GM19351 (cell line): Measurements from ENCODE around the gene CD44.

Experiments used
- ATAC-seq: cut with Tn5 transposase; IDR thresholded peaks from one replicate; pipeline ENCODE4 v1.9.1; 2021; ENCODE audit warnings: mild to moderate bottlenecking, moderate library complexity; ENCODE audit not compliant: unreplicated experiment

The CD44 gene

GRCh38 chr11:35111161-35112055 lies 27.6 kb upstream of the CD44 start:
- no peak for ATAC-seq

- ATAC-seq, result no peak
Observed at GRCh38 chr11:35112056-35112845, 26.7 kb upstream of the CD44 start.

GRCh38 chr11:35112846-35113105 lies 26.2 kb upstream of the CD44 start:
- ATAC-seq, result no peak

GRCh38 chr11:35114906-35115687 lies 23.9 kb upstream of the CD44 start:
- ATAC-seq, result peak; percentile 39

- ATAC-seq, result no peak
Observed at GRCh38 chr11:35115688-35116030, 23.3 kb upstream of the CD44 start.

GRCh38 chr11:35116245-35116644 lies 22.7 kb upstream of the CD44 start:
- no peak for ATAC-seq

- no peak for ATAC-seq
Observed at GRCh38 chr11:35116762-35117640, 22.0 kb upstream of the CD44 start.

- ATAC-seq, result peak; percentile 74
Observed at GRCh38 chr11:35118906-35119305, 20.1 kb upstream of the CD44 start.

- peak; percentile 32 for ATAC-seq
Observed at GRCh38 chr11:35121326-35121865, 17.6 kb upstream of the CD44 start.

- no peak for ATAC-seq
Observed at GRCh38 chr11:35122308-35122707, 16.7 kb upstream of the CD44 start.

GRCh38 chr11:35126000-35126878 lies 12.7 kb upstream of the CD44 start:
- peak; percentile 73 for ATAC-seq

GRCh38 chr11:35126879-35127581 lies 11.9 kb upstream of the CD44 start:
- no peak for ATAC-seq

- no peak for ATAC-seq
Observed at GRCh38 chr11:35127619-35128018, 11.4 kb upstream of the CD44 start.

GRCh38 chr11:35131094-35131493 lies 7.9 kb upstream of the CD44 start:
- ATAC-seq, result no peak

GRCh38 chr11:35131886-35132285 lies 7.1 kb upstream of the CD44 start:
- ATAC-seq, result no peak

- no peak for ATAC-seq
Observed at GRCh38 chr11:35133656-35134055, 5.3 kb upstream of the CD44 start.

- ATAC-seq, result no peak
Observed at GRCh38 chr11:35134403-35135148, 4.4 kb upstream of the CD44 start.

- ATAC-seq, result no peak
Observed at GRCh38 chr11:35135222-35135621, 3.7 kb upstream of the CD44 start.
